Stomach (tissue), 9 donors: ENCODE data around the gene NDC80. TPM values are rescaled to one million over a fixed set of nuclear protein-coding genes. Genes with fewer than 3 reads are reported as not detected.
A peak's percentile ranks its signal among the peaks of the same experiment; 100 is the strongest.

Experiments used
- DNase-seq, 2 donors: peaks; one replicate each; pipeline versions ENCODE4 v3.0.0 to v3.0.0-alpha.2; 2013 to 2019
- H3K27ac ChIP-seq, 5 donors: fragments of 200-600 bp in 4 of 5; sonication (generic) in 4 of 5; one replicate each; pipeline ENCODE4 v1.5.1; 2013 to 2019; ENCODE audit warnings: mild to moderate bottlenecking in 1 of 5, moderate library complexity in 1 of 5
- H3K27me3 ChIP-seq, 3 donors: fragments of 200-600 bp; sonication (generic); one replicate each; pipeline ENCODE4 v1.5.1; 2017 to 2019; ENCODE audit warnings: mixed run types in 1 of 3
- H3K36me3 ChIP-seq, 4 donors: fragments of 200-600 bp; sonication (generic); 1 replicate in 3 of 4; 2 replicates in 1 of 4; pipeline ENCODE4 v1.5.1; 2016 to 2019
- H3K4me1 ChIP-seq, 4 donors: fragments of 200-600 bp; sonication (generic); one replicate each; pipeline ENCODE4 v1.5.1; 2016 to 2019
- H3K4me3 ChIP-seq, 4 donors: fragments of 200-600 bp; sonication (generic) in 3 of 4; one replicate each; pipeline ENCODE4 v1.5.1; 2016 to 2019; ENCODE audit warnings: mild to moderate bottlenecking in 1 of 4
- H3K9me3 ChIP-seq, 4 donors: fragments of 200-600 bp; sonication (generic); one replicate each; pipeline ENCODE4 v1.5.1; 2016 to 2019
- EP300 ChIP-seq: sonication (generic); formaldehyde crosslinking; IDR thresholded peaks from one replicate; pipeline ENCODE4 v1.6.1; 2017; ENCODE audit warnings: antibody characterized with exemption
- POLR2A ChIP-seq, 4 donors: fragments of 450-650 bp; IDR thresholded peaks; one replicate each; pipeline ENCODE4 v1.6.1; 2016; ENCODE audit warnings: antibody characterized with exemption in 4 of 4, control low read depth in 2 of 4, mild to moderate bottlenecking in 1 of 4, moderate library complexity in 1 of 4
- POLR2AphosphoS5 ChIP-seq, 3 donors: sonication (generic); formaldehyde crosslinking; IDR thresholded peaks; one replicate each; pipeline ENCODE4 v1.6.1; 2016; ENCODE audit warnings: antibody characterized with exemption in 3 of 3
- WGBS, 5 donors: extraction: QIAGEN DNeasy Blood & Tissue Kit in 3 of 5; methylation state at CpG; one replicate each; pipeline versions ENCODE4 v1.1.5 to v1.1.7; 2013 to 2018; 5-methylcytosine and 5-hydroxymethylcytosine counted together
- intact Hi-C: fragments of 100-400 bp; cut with DNase I; formaldehyde crosslinking; loops from one replicate; pipeline ENCODE4 v1.15.1; 2023; ENCODE audit warnings: low total_unique reads
- polyA plus RNA-seq, 3 donors: library from polyadenylated mRNA; stranded (reverse); fragments of 200-250 nt; gene quantifications; one replicate each; pipeline ENCODE4 v1.2.3, GENCODE V29; 2013
- total RNA-seq, 5 donors: library from RNA; depleted of rRNA; stranded (reverse); fragments of >200 nt; gene quantifications; one replicate each; pipeline versions ENCODE4 v1.1.0 to v1.2.3, GENCODE V29; 2014 to 2016
- TF ChIP-seq, protein P1 (sequence below), 7 experiments: fragments of 450-650 bp in 4 of 7; fragments of 200-600 bp in 3 of 7; sonication (generic) in 3 of 7; IDR thresholded peaks; one replicate each; pipeline ENCODE4 v1.5.1; 2016 to 2019; ENCODE audit warnings: antibody characterized with exemption in 7 of 7, control low read depth in 2 of 7, mild to moderate bottlenecking in 1 of 7
- donor health status: healthy with polysubstance abuse.
- donor health status: Bipolar disorder and iron deficiency.
- donor health status: healthy.

NDC80 gene
- total and polyA plus RNA-seq, 8 donors: 1.4 to 25.7 (median 3.3) TPM

DNA sequence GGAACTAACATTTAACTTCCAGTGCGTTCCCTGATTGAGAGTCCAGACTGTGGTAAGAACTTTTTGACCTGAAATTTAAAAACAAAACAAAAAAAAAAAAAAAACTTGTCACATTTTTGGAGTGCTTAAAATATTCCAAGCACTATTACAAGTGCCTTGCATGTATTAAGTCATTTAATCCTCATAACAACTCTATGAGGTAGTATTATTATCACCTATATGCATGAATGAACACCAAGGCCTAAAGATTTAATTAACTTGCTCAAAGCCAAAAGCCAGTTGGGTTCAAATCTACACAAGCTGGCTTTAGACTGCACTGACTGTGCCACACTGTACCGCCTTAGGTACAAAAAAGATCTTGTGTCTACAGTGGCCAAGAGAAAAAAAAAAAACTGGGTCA is 35.3 kb upstream of the NDC80 start:
- H3K27ac ChIP-seq: no peak overlapping the region
- WGBS, 5 donors: 50 to 96% (median 73%) methylated on average over 2 of the region's 2 CpGs
- no peaks in the 10 kb centered on the region for H3K27me3 ChIP-seq
- no peaks in the 10 kb centered on the region for H3K4me1 ChIP-seq
- no peak for DNase-seq
- no peak for TF ChIP-seq EP300
- TF ChIP-seq, protein P1, sequence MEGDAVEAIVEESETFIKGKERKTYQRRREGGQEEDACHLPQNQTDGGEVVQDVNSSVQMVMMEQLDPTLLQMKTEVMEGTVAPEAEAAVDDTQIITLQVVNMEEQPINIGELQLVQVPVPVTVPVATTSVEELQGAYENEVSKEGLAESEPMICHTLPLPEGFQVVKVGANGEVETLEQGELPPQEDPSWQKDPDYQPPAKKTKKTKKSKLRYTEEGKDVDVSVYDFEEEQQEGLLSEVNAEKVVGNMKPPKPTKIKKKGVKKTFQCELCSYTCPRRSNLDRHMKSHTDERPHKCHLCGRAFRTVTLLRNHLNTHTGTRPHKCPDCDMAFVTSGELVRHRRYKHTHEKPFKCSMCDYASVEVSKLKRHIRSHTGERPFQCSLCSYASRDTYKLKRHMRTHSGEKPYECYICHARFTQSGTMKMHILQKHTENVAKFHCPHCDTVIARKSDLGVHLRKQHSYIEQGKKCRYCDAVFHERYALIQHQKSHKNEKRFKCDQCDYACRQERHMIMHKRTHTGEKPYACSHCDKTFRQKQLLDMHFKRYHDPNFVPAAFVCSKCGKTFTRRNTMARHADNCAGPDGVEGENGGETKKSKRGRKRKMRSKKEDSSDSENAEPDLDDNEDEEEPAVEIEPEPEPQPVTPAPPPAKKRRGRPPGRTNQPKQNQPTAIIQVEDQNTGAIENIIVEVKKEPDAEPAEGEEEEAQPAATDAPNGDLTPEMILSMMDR (IDR thresholded peaks at IDR 0.05): no peak
- TF ChIP-seq POLR2A (IDR thresholded peaks at IDR 0.05): no peak
- TF ChIP-seq POLR2AphosphoS5 (IDR thresholded peaks at IDR 0.05): no peak
- H3K4me3 ChIP-seq: no peak overlapping the region
- H3K9me3 ChIP-seq: no peaks in the 10 kb centered on the region
- intact Hi-C loops: no loop called here
- peaks cover 0 to 9% (median 3%) of the 10 kb centered on the region in 4 donors for H3K36me3 ChIP-seq

DNA sequence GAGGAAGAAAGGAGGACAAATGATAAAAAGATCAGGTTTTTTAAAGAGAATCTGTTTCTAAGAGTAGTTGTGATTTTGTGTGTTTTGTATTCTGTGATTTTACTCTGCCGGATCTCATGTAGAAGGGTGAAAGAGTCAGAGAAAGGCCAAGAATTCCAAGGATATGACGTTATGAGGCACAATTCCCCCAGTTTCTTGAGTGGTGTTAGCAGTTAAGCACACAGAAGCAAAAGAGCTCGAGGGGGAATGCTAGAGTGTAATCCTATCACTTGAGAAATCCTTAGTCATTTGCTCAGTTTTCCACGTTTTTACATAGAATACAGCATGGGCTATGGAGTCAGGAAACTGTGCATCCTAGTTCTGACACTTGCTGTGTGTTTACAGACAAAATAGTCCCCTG is 34.9 kb upstream of the NDC80 start:
- no peak overlapping the region for H3K27ac ChIP-seq
- no peaks in the 10 kb centered on the region for H3K9me3 ChIP-seq
- WGBS, 5 donors: 65 to 78% (median 75%) methylated on average over 4 of the region's 4 CpGs
- no peaks in the 10 kb centered on the region for H3K4me1 ChIP-seq
- H3K4me3 ChIP-seq: no peak overlapping the region
- no peaks in the 10 kb centered on the region for H3K27me3 ChIP-seq
- no peak for TF ChIP-seq POLR2AphosphoS5 (IDR thresholded peaks at IDR 0.05)
- no peak for TF ChIP-seq POLR2A (IDR thresholded peaks at IDR 0.05)
- TF ChIP-seq, protein P1 (IDR thresholded peaks at IDR 0.05): no peak
- no peak for TF ChIP-seq EP300
- DNase-seq: peak in 1 of 2 donors; percentile 22
- H3K36me3 ChIP-seq: peaks cover 0 to 9% (median 3%) of the 10 kb centered on the region in 4 donors
- intact Hi-C loops: no loop called here

GRCh38 chr18:2537296-2537695 is 34.1 kb upstream of the NDC80 start:
- WGBS, 5 donors: 47 to 54% (median 49%) methylated on average over 3 of the region's 3 CpGs
- no peak overlapping the region for H3K4me3 ChIP-seq

GRCh38 chr18:2538236-2538635 is 33.1 kb upstream of the NDC80 start:
- H3K27ac ChIP-seq: no peak overlapping the region
- no peaks in the 10 kb centered on the region for H3K27me3 ChIP-seq
- 75 to 90% (median 87%) methylated on average over 1 of the region's 1 CpG for WGBS, 5 donors
- intact Hi-C loops: no loop called here
- H3K4me1 ChIP-seq: no peaks in the 10 kb centered on the region
- H3K9me3 ChIP-seq: no peaks in the 10 kb centered on the region
- no peak overlapping the region for H3K4me3 ChIP-seq
- DNase-seq: peak in 1 of 2 donors; percentile 29
- TF ChIP-seq EP300 (no peak), POLR2AphosphoS5 (IDR thresholded peaks at IDR 0.05) (no peak), POLR2A (IDR thresholded peaks at IDR 0.05) (no peak)
- TF ChIP-seq, protein P1 (IDR thresholded peaks at IDR 0.05): no peak
- H3K36me3 ChIP-seq: peaks cover 0 to 5% (median 0%) of the 10 kb centered on the region in 4 donors

More at GRCh38 chr18:2537296-2537695, 34.1 kb upstream of the NDC80 start:
- H3K36me3 ChIP-seq: peaks cover 0 to 9% (median under 1%) of the 10 kb centered on the region in 4 donors
- intact Hi-C loops: no loop called here
- H3K27me3 ChIP-seq: no peaks in the 10 kb centered on the region
- TF ChIP-seq, protein P1 (IDR thresholded peaks at IDR 0.05): no peak
- TF ChIP-seq EP300 (no peak), POLR2AphosphoS5 (IDR thresholded peaks at IDR 0.05) (no peak), POLR2A (IDR thresholded peaks at IDR 0.05) (no peak)
- no peaks in the 10 kb centered on the region for H3K9me3 ChIP-seq
- no peak for DNase-seq
- no peaks in the 10 kb centered on the region for H3K4me1 ChIP-seq
- H3K27ac ChIP-seq: no peak overlapping the region
